Thymus (tissue), 11 donors: Measurements from ENCODE around the gene PRPF6. TPM values are rescaled to one million over a fixed set of nuclear protein-coding genes. Genes with fewer than 3 reads are reported as not detected.
A peak's percentile ranks its signal among the peaks of the same experiment; 100 is the strongest.

Experiments used
- DNase-seq, 9 donors: peaks; one replicate each; pipeline ENCODE4 v3.0.0-alpha.2; 2013; ENCODE audit warnings: low spot score in 9 of 9, low read depth in 6 of 9, missing footprints in 1 of 9
- H3K27ac ChIP-seq, 2 donors: one replicate each; pipeline ENCODE4 v1.5.1; 2013; ENCODE audit warnings: control low read depth in 1 of 2, low read depth in 1 of 2, low read length in 1 of 2, mild to moderate bottlenecking in 1 of 2, moderate library complexity in 1 of 2
- H3K27me3 ChIP-seq, 2 donors: one replicate each; pipeline ENCODE4 v1.5.1; 2013; ENCODE audit warnings: low read length in 1 of 2; ENCODE audit not compliant: control insufficient read depth in 2 of 2, insufficient read depth in 1 of 2
- H3K36me3 ChIP-seq, 2 donors: one replicate each; pipeline ENCODE4 v1.5.1; 2013; ENCODE audit warnings: low read length in 1 of 2, mild to moderate bottlenecking in 1 of 2, moderate library complexity in 1 of 2; ENCODE audit not compliant: control insufficient read depth in 2 of 2, insufficient read depth in 2 of 2
- H3K4me1 ChIP-seq, 2 donors: one replicate each; pipeline ENCODE4 v1.5.1; 2013; ENCODE audit warnings: low read length in 2 of 2; ENCODE audit not compliant: control insufficient read depth in 2 of 2, insufficient read depth in 2 of 2
- H3K4me3 ChIP-seq, 2 donors: one replicate each; pipeline ENCODE4 v1.5.1; 2013; ENCODE audit warnings: low read length in 2 of 2, control low read depth in 1 of 2, mild to moderate bottlenecking in 1 of 2
- H3K9me3 ChIP-seq, 2 donors: one replicate each; pipeline ENCODE4 v1.5.1; 2013; ENCODE audit warnings: low read length in 1 of 2, mild to moderate bottlenecking in 1 of 2; ENCODE audit not compliant: control insufficient read depth in 2 of 2, insufficient read depth in 1 of 2
- WGBS: extraction: QIAGEN DNeasy Blood & Tissue Kit; methylation state at CpG from one replicate; pipeline ENCODE4 v1.1.7; 2013; 5-methylcytosine and 5-hydroxymethylcytosine counted together
- polyA plus RNA-seq: library from polyadenylated mRNA; stranded (reverse); fragments of 200-250 nt; gene quantifications from one replicate; pipeline ENCODE4 v1.2.3, GENCODE V29; 2013
- total RNA-seq: library from RNA; stranded (reverse); fragments of 120-200 nt; gene quantifications from one replicate; pipeline ENCODE4 v1.2.4, GENCODE V29; 2013
- donor health status: healthy.

PRPF6 gene
- total and polyA plus RNA-seq, 2 donors = 45.1 to 56.1 TPM

DNA sequence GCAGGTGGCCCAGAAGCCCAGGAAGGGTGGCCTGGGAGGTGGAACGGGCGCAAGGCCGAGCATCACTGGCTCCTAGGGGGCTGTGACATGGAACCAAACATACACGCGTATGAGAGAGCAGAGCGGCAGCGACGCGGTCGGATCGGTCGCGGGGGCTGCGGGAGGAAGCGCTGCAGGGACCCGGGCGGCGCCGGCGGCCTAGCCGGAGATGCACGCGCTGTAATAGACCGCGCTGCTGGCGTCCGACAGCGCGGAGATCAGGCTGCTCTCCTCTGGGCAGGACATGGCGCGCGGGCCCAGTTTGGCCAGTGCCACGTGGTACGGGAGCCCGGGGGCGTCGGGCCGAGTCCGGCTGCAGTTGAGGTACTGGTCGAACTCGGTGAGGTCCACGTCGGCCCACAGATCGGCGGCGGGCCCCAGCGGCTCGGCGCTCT, 67.1 kb downstream of the PRPF6 start:
- Histone ChIP-seq H3K4me3 (peak overlapping the region in 1 of 2 donors; percentile 16), H3K4me1 (peaks cover 0 to 55% of the 10 kb centered on the region in 2 donors), H3K27me3 (peaks cover 50 to 80% of the 10 kb centered on the region in 2 donors), H3K27ac (no peak overlapping the region), H3K9me3 (peaks cover 0 to 5% of the 10 kb centered on the region in 2 donors), H3K36me3 (no peaks in the 10 kb centered on the region)
- WGBS = 24% methylated on average over 49 of the region's 49 CpGs
- no peak for DNase-seq

- DNase-seq = no peak
- H3K9me3 ChIP-seq = peaks cover 0 to 5% of the 10 kb centered on the region in 2 donors
- no peak overlapping the region for H3K27ac ChIP-seq
- peaks cover 50 to 85% of the 10 kb centered on the region in 2 donors for H3K27me3 ChIP-seq
- peaks cover 0 to 52% of the 10 kb centered on the region in 2 donors for H3K4me1 ChIP-seq
- WGBS = 14% methylated on average over 101 of the region's 101 CpGs
- H3K36me3 ChIP-seq = no peaks in the 10 kb centered on the region
- H3K4me3 ChIP-seq = peak overlapping the region in 1 of 2 donors; percentile 33
Measured at GRCh38 chr20:64048402-64049044, 67.6 kb downstream of the PRPF6 start.

DNA sequence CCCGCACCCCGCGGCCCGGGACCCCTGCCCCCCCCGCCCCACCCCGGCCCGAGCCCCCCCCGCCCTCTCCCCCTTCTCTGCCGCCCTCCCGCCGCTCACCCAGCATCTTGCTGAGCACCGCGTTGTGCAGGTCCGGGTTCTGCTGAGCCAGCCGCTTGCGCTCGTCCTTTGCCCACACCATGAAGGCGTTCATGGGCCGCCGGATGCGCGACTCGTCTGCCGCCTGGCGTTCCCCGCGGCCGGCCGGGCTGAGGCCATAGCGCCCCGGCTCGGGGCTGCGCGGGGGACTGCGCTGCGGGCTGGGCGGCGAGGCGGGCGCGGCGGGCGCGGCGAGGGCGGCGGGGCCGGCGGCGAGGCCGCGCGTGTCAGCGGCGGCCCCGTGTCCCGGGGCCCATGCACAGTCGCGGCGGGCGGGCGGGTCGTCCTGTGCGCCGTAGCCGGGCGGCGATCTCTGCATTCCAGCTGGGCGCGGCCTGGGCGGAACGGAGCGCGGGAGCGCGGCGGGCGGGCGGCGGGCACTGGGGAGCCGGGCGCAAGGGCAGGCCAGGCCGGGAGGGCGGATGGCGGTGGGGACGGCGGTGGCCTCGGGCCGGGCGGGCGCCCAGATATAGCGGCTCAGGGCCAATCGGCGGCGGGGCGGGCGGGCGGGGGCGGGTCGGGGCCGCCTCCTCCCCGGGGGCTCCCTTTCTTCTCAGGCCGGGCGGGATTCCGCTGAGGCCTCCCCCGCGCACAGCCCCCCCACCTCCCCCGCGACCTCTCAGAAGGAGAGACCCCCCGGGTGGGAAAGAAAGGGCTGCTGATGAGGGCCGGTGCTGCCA, 68.3 kb downstream of the PRPF6 start, which contains the start of gene SOX18:
Gene SOX18, minus strand, starts transcription at position 580 of the 818 bp plus-strand sequence. Its CDS starts 123 bp downstream, at position 457.
- no peaks in the 10 kb centered on the region for H3K36me3 ChIP-seq
- H3K9me3 ChIP-seq = peaks cover 0 to 5% of the 10 kb centered on the region in 2 donors
- H3K27ac ChIP-seq = peak within 1 kb of the TSS in 1 of 2 donors; percentile 36
- peaks cover 0 to 57% of the 10 kb centered on the region in 2 donors for H3K4me1 ChIP-seq
- H3K4me3 ChIP-seq = peak within 1 kb of the TSS in 1 of 2 donors; percentile 33
- no peak for DNase-seq
- H3K27me3 ChIP-seq = peaks cover 50 to 91% of the 10 kb centered on the region in 2 donors
- 2% methylated on average over 111 of the region's 111 CpGs for WGBS

DNA sequence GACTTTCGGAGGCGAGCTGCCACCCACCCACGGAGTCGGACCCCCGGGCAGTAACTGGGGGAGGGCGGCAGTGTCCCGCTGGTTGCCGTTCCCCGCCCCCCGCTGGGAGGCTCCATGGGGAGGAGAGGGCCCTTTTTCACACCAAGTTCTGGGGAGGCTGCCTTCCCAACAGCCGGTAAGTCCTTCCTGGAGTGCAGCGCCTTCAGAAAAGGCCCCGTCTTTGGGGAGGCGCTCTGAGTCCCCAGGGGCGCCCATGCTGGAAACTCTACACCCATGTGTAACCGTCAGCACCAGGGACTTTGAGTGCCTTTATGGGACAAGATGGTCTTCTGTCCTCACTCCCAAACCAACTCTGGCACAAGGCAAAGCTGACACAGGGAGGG, 68.9 kb downstream of the PRPF6 start:
- 49% methylated on average over 16 of the region's 16 CpGs for WGBS
- Histone ChIP-seq H3K9me3 (peaks cover 0 to 5% of the 10 kb centered on the region in 2 donors), H3K4me1 (peaks cover 0 to 55% of the 10 kb centered on the region in 2 donors), H3K27me3 (peaks cover 50 to 91% of the 10 kb centered on the region in 2 donors), H3K4me3 (peak overlapping the region in 1 of 2 donors; percentile 6), H3K36me3 (no peaks in the 10 kb centered on the region), H3K27ac (peak overlapping the region in 1 of 2 donors; percentile 36)
- DNase-seq = no peak

GRCh38 chr20:64050261-64051032, 69.5 kb downstream of the PRPF6 start:
- no peaks in the 10 kb centered on the region for H3K36me3 ChIP-seq
- H3K4me3 ChIP-seq = no peak overlapping the region
- peaks cover 0 to 5% of the 10 kb centered on the region in 2 donors for H3K9me3 ChIP-seq
- 86% methylated on average over 23 of the region's 23 CpGs for WGBS
- no peak for DNase-seq
- H3K4me1 ChIP-seq = peaks cover 0 to 53% of the 10 kb centered on the region in 2 donors
- no peak overlapping the region for H3K27ac ChIP-seq
- H3K27me3 ChIP-seq = peaks cover 50 to 87% of the 10 kb centered on the region in 2 donors

GRCh38 chr20:64051033-64051452, 70.1 kb downstream of the PRPF6 start:
- peaks cover 50 to 87% of the 10 kb centered on the region in 2 donors for H3K27me3 ChIP-seq
- H3K4me3 ChIP-seq = no peak overlapping the region
- H3K27ac ChIP-seq = no peak overlapping the region
- peaks cover 0 to 5% of the 10 kb centered on the region in 2 donors for H3K9me3 ChIP-seq
- H3K4me1 ChIP-seq = peaks cover 0 to 51% of the 10 kb centered on the region in 2 donors
- H3K36me3 ChIP-seq = no peaks in the 10 kb centered on the region
- 96% methylated on average over 11 of the region's 11 CpGs for WGBS
- no peak for DNase-seq

DNA sequence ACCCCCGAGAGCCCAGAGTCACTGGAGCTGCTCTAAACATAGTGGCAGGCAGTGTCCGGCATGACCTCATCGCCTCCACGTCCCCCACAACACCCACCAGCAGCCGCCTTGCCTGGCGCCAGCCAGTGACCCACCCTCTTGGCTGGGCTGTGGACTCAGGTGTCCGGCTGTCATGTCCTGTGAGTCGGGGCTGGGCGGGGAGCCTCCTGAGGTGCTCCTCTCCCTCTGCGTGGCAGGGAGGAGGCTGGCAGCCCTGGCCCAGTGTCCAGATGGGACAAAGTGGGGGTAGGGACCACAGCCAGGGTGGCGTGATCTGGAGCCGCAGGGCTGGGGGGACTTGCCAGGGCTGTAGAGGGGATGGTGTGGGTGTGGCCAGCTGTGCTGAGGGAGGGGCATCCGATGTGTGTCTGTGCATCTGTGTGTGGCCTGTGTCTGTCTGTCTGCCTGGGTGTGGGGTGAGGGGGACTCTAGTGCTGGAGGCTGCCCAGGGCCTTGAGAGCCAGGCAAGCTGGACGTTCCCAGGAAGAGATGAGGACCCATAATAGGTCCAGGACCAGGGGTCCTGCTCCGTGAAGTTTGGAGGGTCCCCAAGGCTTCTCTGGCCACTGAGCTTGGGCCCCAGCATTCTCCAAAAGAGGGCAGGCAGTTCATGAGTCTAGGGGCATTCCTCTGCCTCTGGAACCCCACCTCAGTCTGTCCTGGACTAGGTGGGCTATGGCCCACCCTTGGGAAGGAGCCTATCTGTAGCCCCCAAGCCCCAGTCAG, 70.8 kb downstream of the PRPF6 start:
- peaks cover 0 to 52% of the 10 kb centered on the region in 2 donors for H3K4me1 ChIP-seq
- peaks cover 0 to 5% of the 10 kb centered on the region in 2 donors for H3K9me3 ChIP-seq
- H3K4me3 ChIP-seq = no peak overlapping the region
- DNase-seq = no peak
- 92% methylated on average over 15 of the region's 15 CpGs for WGBS
- no peaks in the 10 kb centered on the region for H3K36me3 ChIP-seq
- no peak overlapping the region for H3K27ac ChIP-seq
- H3K27me3 ChIP-seq = peaks cover 48 to 87% of the 10 kb centered on the region in 2 donors

DNA sequence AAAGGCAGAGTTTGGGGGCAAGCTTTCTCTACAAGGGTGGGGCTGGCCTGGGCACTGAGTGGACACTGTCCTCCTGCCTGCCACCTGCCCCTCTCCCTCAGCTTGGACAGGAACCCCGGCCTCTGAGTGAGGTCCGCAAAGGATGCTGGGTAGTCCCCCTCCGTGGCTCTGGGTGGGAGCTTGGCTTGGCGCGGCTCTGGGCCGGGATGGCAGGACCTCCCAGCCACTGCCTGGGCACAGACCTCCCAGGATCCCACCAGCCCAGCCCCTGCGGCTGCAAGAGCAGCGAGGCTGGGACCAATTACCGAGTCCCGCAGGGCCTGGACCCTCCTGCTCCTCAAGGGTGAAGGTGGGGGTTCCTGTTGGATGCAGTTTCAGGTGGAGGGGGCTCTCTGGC, 71.4 kb downstream of the PRPF6 start:
- Histone ChIP-seq H3K27me3 (peaks cover 42 to 87% of the 10 kb centered on the region in 2 donors), H3K9me3 (peaks cover 0 to 5% of the 10 kb centered on the region in 2 donors), H3K4me3 (no peak overlapping the region), H3K4me1 (peaks cover 0 to 52% of the 10 kb centered on the region in 2 donors), H3K36me3 (no peaks in the 10 kb centered on the region), H3K27ac (no peak overlapping the region)
- no peak for DNase-seq
- WGBS = 90% methylated on average over 10 of the region's 10 CpGs
